ENCODE measurements around the gene CIAO3.
"Not testable (repeated sequence)": the region's sequence is repeated elsewhere in the genome, so short reads cannot be mapped to it uniquely, and the experiment has no call there.

CIAO3 gene

GRCh38 chr16:778447-778846, 37.6 kb upstream of the CIAO3 start:
- intact Hi-C loops (cut with DNase I): no loop called here
- DNase-seq: no peak

GRCh38 chr16:777826-778225, 37.0 kb upstream of the CIAO3 start:
- intact Hi-C loops (cut with DNase I): no loop called here
- DNase-seq: no peak

- intact Hi-C loops (cut with DNase I): no loop called here
- no peak for DNase-seq
Observed at GRCh38 chr16:776824-777223, 36.0 kb upstream of the CIAO3 start.

GRCh38 chr16:776298-776697, 35.5 kb upstream of the CIAO3 start:
- intact Hi-C loops (cut with DNase I): not testable (repeated sequence)

GRCh38 chr16:775236-775796, 34.5 kb upstream of the CIAO3 start:
- intact Hi-C loops (cut with DNase I): no loop called here
- DNase-seq: no peak

More at GRCh38 chr16:776298-776697, 35.5 kb upstream of the CIAO3 start:
- not testable (repeated sequence) for DNase-seq

GRCh38 chr16:774086-775001, 33.5 kb upstream of the CIAO3 start:
- intact Hi-C loops (cut with DNase I): no loop called here
- no peak for DNase-seq

GRCh38 chr16:772959-773358, 32.2 kb upstream of the CIAO3 start:
- intact Hi-C loops (cut with DNase I): no loop called here
- DNase-seq: no peak

GRCh38 chr16:770411-770810, 29.6 kb upstream of the CIAO3 start:
- no peak for DNase-seq
- intact Hi-C loops (cut with DNase I): no loop called here

- DNase-seq: peak in 1 of 42 donors; percentile 0
- intact Hi-C loops (cut with DNase I): no loop called here
Observed at GRCh38 chr16:769934-770333, 29.1 kb upstream of the CIAO3 start.

- DNase-seq: no peak
- intact Hi-C loops (cut with DNase I): no loop called here
Observed at GRCh38 chr16:769184-769784, 28.5 kb upstream of the CIAO3 start.

- no peak for DNase-seq
- intact Hi-C loops (cut with DNase I): no loop called here
Observed at GRCh38 chr16:768428-768827, 27.6 kb upstream of the CIAO3 start.

- no peak for DNase-seq
- intact Hi-C loops (cut with DNase I): no loop called here
Observed at GRCh38 chr16:767743-768235, 27.0 kb upstream of the CIAO3 start.

- intact Hi-C loops (cut with DNase I): no loop called here
- DNase-seq: no peak
Observed at GRCh38 chr16:766820-767640, 26.2 kb upstream of the CIAO3 start.

GRCh38 chr16:766008-766819, 25.4 kb upstream of the CIAO3 start:
- no peak for DNase-seq
- intact Hi-C loops (cut with DNase I): no loop called here

- DNase-seq: no peak
- intact Hi-C loops (cut with DNase I): no loop called here
Observed at GRCh38 chr16:765488-765865, 24.7 kb upstream of the CIAO3 start.

- intact Hi-C loops (cut with DNase I): no loop called here
- no peak for DNase-seq
Observed at GRCh38 chr16:764848-765487, 24.2 kb upstream of the CIAO3 start.

- DNase-seq: no peak
- intact Hi-C loops (cut with DNase I): no loop called here
Observed at GRCh38 chr16:764184-764750, 23.5 kb upstream of the CIAO3 start.
